Peyer's patch (tissue), 4 donors: Measurements from ENCODE around the gene PLA2G4A. TPM values are rescaled to one million over a fixed set of nuclear protein-coding genes. Genes with fewer than 3 reads are reported as not detected.

Experiments used
- DNase-seq, 3 donors: peaks; one replicate each; pipeline ENCODE4 v3.0.0-alpha.2; 2017 to 2019
- H3K27ac ChIP-seq, 4 donors: fragments of 200-600 bp; sonication (generic); one replicate each; pipeline ENCODE4 v1.5.1; 2016 to 2019
- H3K27me3 ChIP-seq, 2 donors: fragments of 200-600 bp; sonication (generic); one replicate each; pipeline ENCODE4 v1.5.1; 2019
- H3K36me3 ChIP-seq, 3 donors: fragments of 200-600 bp; sonication (generic); one replicate each; pipeline ENCODE4 v1.5.1; 2016 to 2019
- H3K4me1 ChIP-seq, 4 donors: fragments of 200-600 bp; sonication (generic); one replicate each; pipeline ENCODE4 v1.5.1; 2016 to 2019
- H3K4me3 ChIP-seq, 4 donors: fragments of 200-600 bp; sonication (generic); 1 replicate in 3 of 4; 2 replicates in 1 of 4; pipeline ENCODE4 v1.5.1; 2016 to 2019; ENCODE audit warnings: mild to moderate bottlenecking in 1 of 4
- H3K9me3 ChIP-seq, 4 donors: fragments of 200-600 bp; sonication (generic); one replicate each; pipeline ENCODE4 v1.5.1; 2016 to 2019; ENCODE audit warnings: mild to moderate bottlenecking in 1 of 4
- POLR2A ChIP-seq, 2 donors: fragments of 450-650 bp; IDR thresholded peaks; one replicate each; pipeline ENCODE4 v1.5.1; 2017; ENCODE audit warnings: antibody characterized with exemption in 2 of 2, mild to moderate bottlenecking in 2 of 2, moderate library complexity in 2 of 2
- total RNA-seq, 4 donors: library from RNA; depleted of rRNA; stranded (reverse); fragments of >200 nt; gene quantifications; one replicate each; pipeline ENCODE4 v1.1.0, GENCODE V29; 2016
- TF ChIP-seq, protein P1 (sequence below), 6 experiments: fragments of 450-650 bp in 4 of 6; fragments of 200-600 bp in 2 of 6; sonication (generic) in 1 of 6; IDR thresholded peaks; one replicate each; pipeline ENCODE4 v1.5.1; 2017 to 2019; ENCODE audit warnings: antibody characterized with exemption in 6 of 6, mild to moderate bottlenecking in 3 of 6, moderate library complexity in 1 of 6

The PLA2G4A gene
- total RNA-seq, 4 donors from 2014 or later = 7.0 to 8.3 (median 7.6) TPM

GRCh38 chr1:186925881-186926669 lies 97.3 kb downstream of the PLA2G4A start:
- peaks cover 0 to 5% (median 0%) of the 10 kb centered on the region in 4 donors for H3K4me1 ChIP-seq
- no peak for TF ChIP-seq POLR2A (IDR thresholded peaks at IDR 0.05)
- TF ChIP-seq, protein P1, sequence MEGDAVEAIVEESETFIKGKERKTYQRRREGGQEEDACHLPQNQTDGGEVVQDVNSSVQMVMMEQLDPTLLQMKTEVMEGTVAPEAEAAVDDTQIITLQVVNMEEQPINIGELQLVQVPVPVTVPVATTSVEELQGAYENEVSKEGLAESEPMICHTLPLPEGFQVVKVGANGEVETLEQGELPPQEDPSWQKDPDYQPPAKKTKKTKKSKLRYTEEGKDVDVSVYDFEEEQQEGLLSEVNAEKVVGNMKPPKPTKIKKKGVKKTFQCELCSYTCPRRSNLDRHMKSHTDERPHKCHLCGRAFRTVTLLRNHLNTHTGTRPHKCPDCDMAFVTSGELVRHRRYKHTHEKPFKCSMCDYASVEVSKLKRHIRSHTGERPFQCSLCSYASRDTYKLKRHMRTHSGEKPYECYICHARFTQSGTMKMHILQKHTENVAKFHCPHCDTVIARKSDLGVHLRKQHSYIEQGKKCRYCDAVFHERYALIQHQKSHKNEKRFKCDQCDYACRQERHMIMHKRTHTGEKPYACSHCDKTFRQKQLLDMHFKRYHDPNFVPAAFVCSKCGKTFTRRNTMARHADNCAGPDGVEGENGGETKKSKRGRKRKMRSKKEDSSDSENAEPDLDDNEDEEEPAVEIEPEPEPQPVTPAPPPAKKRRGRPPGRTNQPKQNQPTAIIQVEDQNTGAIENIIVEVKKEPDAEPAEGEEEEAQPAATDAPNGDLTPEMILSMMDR (IDR thresholded peaks at IDR 0.05) = no peak
- no peak overlapping the region for H3K27ac ChIP-seq
- no peak overlapping the region for H3K4me3 ChIP-seq
- no peaks in the 10 kb centered on the region for H3K36me3 ChIP-seq
- no peaks in the 10 kb centered on the region for H3K27me3 ChIP-seq
- H3K9me3 ChIP-seq = no peaks in the 10 kb centered on the region
- DNase-seq = no peak

DNA sequence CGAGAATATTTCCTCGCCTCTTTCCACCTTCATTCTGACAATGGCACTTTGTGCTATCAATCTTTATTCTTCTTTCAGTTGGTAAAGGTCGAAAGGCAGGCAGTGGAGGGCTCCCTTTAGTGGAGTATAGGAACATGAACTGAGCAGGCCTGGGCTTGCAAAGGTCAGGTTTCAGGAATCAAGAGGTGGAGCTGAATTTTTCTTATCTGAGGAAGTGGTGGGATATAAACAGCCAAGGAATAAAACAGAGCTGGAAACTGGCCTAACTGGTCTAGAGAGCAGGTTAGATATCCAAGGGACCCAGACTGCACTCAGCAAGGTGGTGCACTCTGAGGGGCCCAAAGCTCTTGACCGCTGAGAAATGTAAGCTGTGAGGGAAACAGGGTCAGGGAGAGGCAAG lies 99.1 kb downstream of the PLA2G4A start:
- H3K36me3 ChIP-seq = no peaks in the 10 kb centered on the region
- H3K9me3 ChIP-seq = no peaks in the 10 kb centered on the region
- TF ChIP-seq, protein P1 (IDR thresholded peaks at IDR 0.05) = no peak
- no peak for TF ChIP-seq POLR2A (IDR thresholded peaks at IDR 0.05)
- H3K4me1 ChIP-seq = peaks cover 0 to 5% (median 0%) of the 10 kb centered on the region in 4 donors
- H3K27me3 ChIP-seq = no peaks in the 10 kb centered on the region
- DNase-seq = no peak
- H3K4me3 ChIP-seq = no peak overlapping the region
- peak overlapping the region in 1 of 4 donors; percentile 16 for H3K27ac ChIP-seq

DNA sequence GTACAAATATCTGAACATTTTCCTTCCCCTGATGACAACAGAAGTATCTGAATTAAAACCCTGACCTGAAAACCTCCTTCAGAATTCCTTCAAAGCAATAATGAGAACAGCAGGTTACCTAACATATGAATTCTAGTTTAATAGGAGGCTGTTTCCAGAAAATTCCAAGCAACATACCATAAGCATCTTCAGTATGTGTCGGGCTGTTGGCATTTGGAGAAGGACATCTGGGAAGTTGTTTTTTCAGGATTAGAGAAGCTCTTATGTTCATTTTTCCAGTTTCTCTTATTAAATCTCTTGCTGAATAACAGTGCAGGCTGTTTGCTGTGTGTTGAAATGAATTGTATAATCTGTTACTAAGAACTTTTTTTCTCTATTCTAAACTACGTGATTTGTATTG lies 101.5 kb downstream of the PLA2G4A start:
- Histone ChIP-seq H3K9me3 (no peaks in the 10 kb centered on the region), H3K27ac (no peak overlapping the region), H3K36me3 (no peaks in the 10 kb centered on the region), H3K27me3 (no peaks in the 10 kb centered on the region), H3K4me1 (peaks cover 0 to 5% (median 0%) of the 10 kb centered on the region in 4 donors), H3K4me3 (no peak overlapping the region)
- DNase-seq = no peak
- no peak for TF ChIP-seq POLR2A (IDR thresholded peaks at IDR 0.05)
- TF ChIP-seq, protein P1 (IDR thresholded peaks at IDR 0.05) = no peak

DNA sequence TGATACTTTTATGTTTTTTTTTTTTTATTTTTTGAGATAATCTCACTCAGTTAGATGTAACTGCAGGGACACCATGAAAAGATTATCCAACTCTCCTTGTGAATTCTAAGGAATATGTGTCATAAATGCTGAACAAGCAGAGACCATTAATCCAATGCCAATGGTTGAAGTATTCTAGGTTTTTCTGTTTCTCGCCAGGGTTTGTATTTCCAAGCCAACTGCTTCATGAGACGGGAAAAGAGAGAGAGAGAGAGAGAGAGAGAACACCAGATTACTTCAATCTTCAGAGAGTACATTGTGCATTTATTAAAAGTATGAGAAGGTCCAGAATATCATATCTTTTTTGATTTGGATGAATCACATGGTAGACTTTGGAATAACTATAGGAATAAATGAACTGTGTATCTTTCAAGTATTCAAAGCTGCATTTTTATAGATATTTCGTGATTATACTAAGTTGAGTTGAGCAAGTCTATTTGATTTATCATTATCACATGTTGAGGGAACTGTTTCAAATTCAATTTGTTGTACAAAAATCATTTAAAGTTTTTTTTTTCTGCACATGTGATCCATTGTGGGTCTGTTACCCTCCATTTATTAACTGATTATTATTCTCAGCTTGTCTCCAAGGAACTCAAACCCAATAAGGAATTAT lies 108.4 kb downstream of the PLA2G4A start:
- Histone ChIP-seq H3K9me3 (no peaks in the 10 kb centered on the region), H3K4me1 (no peaks in the 10 kb centered on the region), H3K36me3 (no peaks in the 10 kb centered on the region), H3K27ac (no peak overlapping the region), H3K4me3 (no peak overlapping the region), H3K27me3 (no peaks in the 10 kb centered on the region)
- no peak for TF ChIP-seq POLR2A (IDR thresholded peaks at IDR 0.05)
- TF ChIP-seq, protein P1 (IDR thresholded peaks at IDR 0.05) = no peak
- DNase-seq = no peak

GRCh38 chr1:186943891-186944686 lies 115.3 kb downstream of the PLA2G4A start:
- H3K9me3 ChIP-seq = no peaks in the 10 kb centered on the region
- TF ChIP-seq, protein P1 (IDR thresholded peaks at IDR 0.05) = no peak
- no peak for TF ChIP-seq POLR2A (IDR thresholded peaks at IDR 0.05)
- H3K36me3 ChIP-seq = no peaks in the 10 kb centered on the region
- H3K27me3 ChIP-seq = no peaks in the 10 kb centered on the region
- H3K27ac ChIP-seq = no peak overlapping the region
- no peak overlapping the region for H3K4me3 ChIP-seq
- H3K4me1 ChIP-seq = no peaks in the 10 kb centered on the region
- no peak for DNase-seq
